ENCODE measurements around the gene MEIKIN. TPM values are rescaled to one million over a fixed set of nuclear protein-coding genes. Genes with fewer than 3 reads are reported as not detected.
A peak's percentile ranks its signal among the peaks of the same experiment; 100 is the strongest.

The MEIKIN gene
- total RNA-seq, 1 donor from 2014 or later, result not detected

DNA sequence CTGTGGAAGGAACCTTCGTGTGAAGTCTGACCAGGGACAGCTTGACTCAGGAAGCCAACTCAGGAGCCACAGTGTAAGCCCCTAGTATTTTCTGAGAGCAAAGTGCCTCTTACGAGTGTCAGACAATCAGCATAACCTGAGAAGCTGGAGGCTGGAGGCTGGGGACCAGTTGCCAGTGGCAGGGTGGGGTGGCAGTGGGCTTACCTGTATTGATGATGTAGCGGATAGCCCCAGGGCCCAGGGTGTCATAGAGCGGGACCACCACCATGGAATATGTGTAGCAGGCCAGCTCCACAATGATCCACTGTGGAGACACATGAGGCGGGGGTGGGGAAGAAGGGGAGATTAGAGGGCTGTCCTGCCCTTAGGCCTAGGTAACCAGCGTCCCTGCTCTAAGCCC lies 43.1 kb upstream of the MEIKIN start:
- no peaks in the 10 kb centered on the region for H3K36me3 ChIP-seq
- Mint-ChIP-seq H3K27me3 (ENCODE audit: insufficient read depth, low read depth) (peaks cover 6% of the 10 kb centered on the region), H3K4me3 (no peak overlapping the region), H3K27ac (no peak overlapping the region), H3K36me3 (no peaks in the 10 kb centered on the region), H3K4me1 (peaks cover 6% of the 10 kb centered on the region), H3K9me3 (peaks cover 2% of the 10 kb centered on the region)
- H3K4me3 ChIP-seq, result no peak overlapping the region
- no peak overlapping the region for H2AFZ ChIP-seq (replicated peaks)
- no peak for DNase-seq (ENCODE audit: low spot score)
- no peak overlapping the region for H3K27ac ChIP-seq
- no peaks in the 10 kb centered on the region for H4K20me1 ChIP-seq (ENCODE audit: low read depth)
- no peaks in the 10 kb centered on the region for H3F3A ChIP-seq (ENCODE audit: low read depth)
- H3K9ac ChIP-seq, result no peak overlapping the region
- TF ChIP-seq EZH2 (IDR thresholded peaks at IDR 0.05) (no peak), CTCF (IDR thresholded peaks at IDR 0.05) (no peak), EZH2phosphoT487 (IDR thresholded peaks at IDR 0.05) (no peak)
- no peaks in the 10 kb centered on the region for H3K27me3 ChIP-seq
- no peak overlapping the region for H3K4me2 ChIP-seq
- no peaks in the 10 kb centered on the region for H3K4me1 ChIP-seq
- H3K9me3 ChIP-seq (ENCODE audit: low read depth), result no peaks in the 10 kb centered on the region
- H3K79me2 ChIP-seq (ENCODE audit: low read depth), result no peaks in the 10 kb centered on the region

DNA sequence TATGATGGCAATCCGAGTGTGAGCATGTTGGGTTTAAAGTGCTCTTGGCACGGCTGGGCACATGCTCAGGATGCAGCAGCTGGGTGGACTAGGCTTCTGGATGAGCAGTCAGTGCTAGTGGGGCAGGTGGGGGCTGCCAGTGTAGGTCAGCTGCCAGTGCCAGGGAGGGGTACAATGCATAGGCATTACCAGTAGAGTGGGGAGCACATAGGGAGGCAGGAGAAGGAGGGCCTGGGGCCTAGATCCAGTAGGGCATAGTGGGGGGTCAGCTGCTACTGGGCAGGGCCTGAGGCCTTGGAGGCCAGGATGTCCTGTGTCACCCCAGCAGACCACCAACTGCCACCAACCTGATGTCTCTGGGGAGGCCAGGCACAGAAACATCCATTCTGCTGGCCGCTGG lies 41.8 kb upstream of the MEIKIN start:
- Histone ChIP-seq H3K79me2 (ENCODE audit: low read depth) (no peaks in the 10 kb centered on the region), H3K4me2 (no peak overlapping the region), H3K27ac (no peak overlapping the region), H3K9ac (no peak overlapping the region), H3F3A (ENCODE audit: low read depth) (no peaks in the 10 kb centered on the region), H4K20me1 (ENCODE audit: low read depth) (no peaks in the 10 kb centered on the region), H3K9me3 (ENCODE audit: low read depth) (no peaks in the 10 kb centered on the region), H3K27me3 (no peaks in the 10 kb centered on the region), H2AFZ (replicated peaks) (no peak overlapping the region), H3K4me3 (no peak overlapping the region), H3K4me1 (no peaks in the 10 kb centered on the region), H3K36me3 (no peaks in the 10 kb centered on the region)
- Mint-ChIP-seq H3K36me3 (no peaks in the 10 kb centered on the region), H3K27ac (no peak overlapping the region), H3K27me3 (ENCODE audit: insufficient read depth, low read depth) (peaks cover 10% of the 10 kb centered on the region), H3K4me1 (peaks cover 8% of the 10 kb centered on the region), H3K4me3 (no peak overlapping the region), H3K9me3 (peaks cover 2% of the 10 kb centered on the region)
- DNase-seq (ENCODE audit: low spot score), result no peak
- TF ChIP-seq EZH2 (IDR thresholded peaks at IDR 0.05) (no peak), EZH2phosphoT487 (IDR thresholded peaks at IDR 0.05) (no peak), CTCF (IDR thresholded peaks at IDR 0.05) (no peak)

DNA sequence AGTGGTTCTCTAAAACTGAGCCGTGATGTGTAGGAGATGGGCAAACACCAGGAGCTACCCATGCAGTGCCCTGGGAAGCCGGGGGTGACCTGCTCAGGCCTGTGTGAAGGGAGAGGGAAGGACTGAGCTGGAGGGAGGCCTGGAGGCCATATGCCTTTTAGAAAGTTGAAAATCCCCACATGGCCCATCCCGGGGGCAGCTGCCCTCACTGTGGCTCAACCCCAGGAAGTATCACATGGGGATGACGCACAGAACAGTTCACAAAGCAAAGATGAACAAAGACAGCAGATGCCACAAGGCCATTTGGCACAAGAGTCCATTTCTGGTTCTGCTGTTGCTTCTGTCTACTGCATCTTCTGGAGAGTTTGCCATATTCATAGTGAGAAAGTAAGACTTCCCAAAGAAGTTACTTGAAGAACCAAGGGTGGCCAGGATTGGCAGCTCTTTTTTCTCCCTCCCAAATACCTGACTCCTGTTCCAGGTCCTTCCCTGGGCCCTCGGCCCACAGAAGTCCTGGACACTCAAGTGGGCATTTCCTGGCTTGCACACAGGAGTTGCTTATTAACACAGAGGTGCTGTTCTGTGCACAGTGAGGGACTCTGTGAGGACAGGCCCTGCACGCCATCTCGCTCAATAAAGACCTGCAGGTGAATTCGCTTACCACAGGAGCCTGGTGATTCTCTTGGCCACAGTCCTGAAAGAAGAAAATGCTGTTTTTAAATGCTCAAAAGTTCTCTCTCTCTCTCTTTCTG lies 40.9 kb upstream of the MEIKIN start:
- no peaks in the 10 kb centered on the region for H3F3A ChIP-seq (ENCODE audit: low read depth)
- Mint-ChIP-seq H3K9me3 (peaks cover 2% of the 10 kb centered on the region), H3K4me3 (no peak overlapping the region), H3K27me3 (ENCODE audit: insufficient read depth, low read depth) (peaks cover 7% of the 10 kb centered on the region), H3K4me1 (peaks cover 8% of the 10 kb centered on the region), H3K27ac (peak overlapping the region; percentile 57), H3K36me3 (no peaks in the 10 kb centered on the region)
- H2AFZ ChIP-seq (replicated peaks), result no peak overlapping the region
- H3K4me2 ChIP-seq, result no peak overlapping the region
- no peak overlapping the region for H3K9ac ChIP-seq
- no peaks in the 10 kb centered on the region for H3K36me3 ChIP-seq
- H3K4me3 ChIP-seq, result no peak overlapping the region
- TF ChIP-seq CTCF (IDR thresholded peaks at IDR 0.05) (no peak), EZH2 (IDR thresholded peaks at IDR 0.05) (no peak), EZH2phosphoT487 (IDR thresholded peaks at IDR 0.05) (no peak)
- H3K79me2 ChIP-seq (ENCODE audit: low read depth), result no peaks in the 10 kb centered on the region
- no peaks in the 10 kb centered on the region for H3K27me3 ChIP-seq
- H4K20me1 ChIP-seq (ENCODE audit: low read depth), result no peaks in the 10 kb centered on the region
- no peak overlapping the region for H3K27ac ChIP-seq
- H3K9me3 ChIP-seq (ENCODE audit: low read depth), result no peaks in the 10 kb centered on the region
- H3K4me1 ChIP-seq, result no peaks in the 10 kb centered on the region
- DNase-seq (ENCODE audit: low spot score), result no peak
